A549 (cell line): Measurements from ENCODE around the gene ST8SIA5. TPM values are rescaled to one million over a fixed set of nuclear protein-coding genes. Genes with fewer than 3 reads are reported as not detected.

ENCODE experiments used
- ATAC-seq, 2 experiments: fragments of 200-7000 bp in 1 of 2; fragments of >200 bp in 1 of 2; cut with Nextera tagmentation in 1 of 2; cut with Tn5 transposase in 1 of 2; 3 replicates each; pipeline versions ENCODE4 v1.8.0 to v1.9.1; 2018 to 2020; ENCODE audit warnings: mild to moderate bottlenecking in 1 of 2, moderate library complexity in 1 of 2
- CTCF ChIA-PET: fragments of 300-600 bp; sonication (Branson Sonifier 250); formaldehyde crosslinking; extraction: SDS; loops from one replicate; lab custom pipeline; 2021; ENCODE audit warnings: antibody characterized with exemption, inconsistent platforms; lab: Yijun Ruan, JAX
- POLR2A ChIA-PET: fragments of 350-600 bp; formaldehyde crosslinking; extraction: SDS; loops from one replicate; lab custom pipeline; 2021; ENCODE audit warnings: antibody characterized with exemption, inconsistent platforms; lab: Yijun Ruan, JAX
- DNase-seq, 2 experiments: peaks; one replicate each; pipeline versions ENCODE4 v3.0.0 to v3.0.0-alpha.2; 2011 to 2016; ENCODE audit warnings: low read depth in 1 of 2, low spot score in 1 of 2
- FAIRE-seq: peaks from 2 replicates; lab custom pipeline; 2011; peaks lifted over from hg19 to GRCh38; lab: Jason Lieb, UNC
- H3K27ac ChIP-seq, 2 experiments: fragments of >200 bp; sonication (Bioruptor Twin); formaldehyde crosslinking; 3 replicates each; pipeline ENCODE4 v1.5.1; 2016 to 2017
- H3K4me1 ChIP-seq: fragments of >200 bp; sonication (Bioruptor Twin); formaldehyde crosslinking; 3 replicates; pipeline ENCODE4 v1.6.1; 2016
- H3K4me2 ChIP-seq: fragments of >200 bp; sonication (Bioruptor Twin); formaldehyde crosslinking; 3 replicates; pipeline ENCODE4 v1.6.1; 2016
- H3K4me3 ChIP-seq: fragments of >200 bp; sonication (Bioruptor Twin); formaldehyde crosslinking; 3 replicates; pipeline ENCODE4 v1.5.1; 2016
- H3K9me3 ChIP-seq: fragments of >200 bp; sonication (Bioruptor Twin); formaldehyde crosslinking; 3 replicates; pipeline ENCODE4 v1.6.1; 2016
- BHLHE40 ChIP-seq: IDR thresholded peaks from 2 replicates; pipeline ENCODE4 v1.6.1; 2012; ENCODE audit warnings: low read depth, low read length, inconsistent platforms
- CBX8 ChIP-seq: fragments of 200-600 bp; sonication (generic); IDR thresholded peaks from 2 replicates; pipeline ENCODE4 v1.6.1; 2016
- EHF ChIP-seq: fragments of 250-450 bp; sonication (Bioruptor Pico); IDR thresholded peaks from 2 replicates; pipeline ENCODE4 v1.5.0; 2020; ENCODE audit warnings: mild to moderate bottlenecking
- EP300 ChIP-seq, 2 experiments: fragments of >200 bp; sonication (Bioruptor Twin); formaldehyde crosslinking; IDR thresholded peaks; 2 replicates in 1 of 2; 3 replicates in 1 of 2; pipeline ENCODE4 v1.6.1; 2016 to 2017
- FOSB ChIP-seq: fragments of 250-450 bp; sonication (Bioruptor Pico); IDR thresholded peaks from 2 replicates; pipeline ENCODE4 v1.5.0; 2020; ENCODE audit warnings: mild to moderate bottlenecking, moderate library complexity
- FOSL2 ChIP-seq, 2 experiments: fragments of 450-650 bp in 1 of 2; fragments of >200 bp in 1 of 2; sonication (Bioruptor Twin) in 1 of 2; formaldehyde crosslinking; IDR thresholded peaks; 2 replicates each; pipeline versions ENCODE4 v1.5.0 to v1.6.1; 2016 to 2020; ENCODE audit warnings: mild to moderate bottlenecking in 1 of 2, moderate library complexity in 1 of 2
- FOXS1 ChIP-seq: fragments of 250-450 bp; sonication (Bioruptor Pico); IDR thresholded peaks from 2 replicates; pipeline ENCODE4 v1.5.0; 2020; ENCODE audit warnings: mild to moderate bottlenecking, moderate library complexity
- GATA3 ChIP-seq: IDR thresholded peaks from 2 replicates; pipeline ENCODE4 v1.6.1; 2012; ENCODE audit warnings: borderline replicate concordance
- HES2 ChIP-seq: fragments of >200 bp; sonication (Bioruptor Twin); formaldehyde crosslinking; IDR thresholded peaks from 2 replicates; pipeline ENCODE4 v1.6.1; 2016
- HOXA7 ChIP-seq: fragments of 250-450 bp; sonication (Bioruptor Pico); IDR thresholded peaks from 2 replicates; pipeline ENCODE4 v1.5.0; 2020; ENCODE audit warnings: mild to moderate bottlenecking, moderate library complexity
- HOXB13 ChIP-seq: fragments of 250-450 bp; sonication (Bioruptor Pico); IDR thresholded peaks from 2 replicates; pipeline ENCODE4 v1.5.0; 2020; ENCODE audit warnings: low read depth, mild to moderate bottlenecking, moderate library complexity
- JUN ChIP-seq, 2 experiments: fragments of >200 bp; sonication (Bioruptor Twin); formaldehyde crosslinking; IDR thresholded peaks; 2 replicates in 1 of 2; 3 replicates in 1 of 2; pipeline ENCODE4 v1.6.1; 2016 to 2017
- JUNB ChIP-seq: fragments of >200 bp; sonication (Bioruptor Twin); formaldehyde crosslinking; IDR thresholded peaks from 2 replicates; pipeline ENCODE4 v1.6.1; 2016
- KDM1A ChIP-seq: fragments of 200-600 bp; sonication (generic); IDR thresholded peaks from 2 replicates; pipeline ENCODE4 v1.6.1; 2016; ENCODE audit warnings: low read depth, mild to moderate bottlenecking
- KDM5A ChIP-seq: fragments of 200-600 bp; sonication (generic); IDR thresholded peaks from 2 replicates; pipeline ENCODE4 v1.6.1; 2016; ENCODE audit warnings: antibody characterized with exemption, mild to moderate bottlenecking
- MAFK ChIP-seq: fragments of 450-650 bp; IDR thresholded peaks from 2 replicates; pipeline ENCODE4 v1.6.1; 2014; ENCODE audit not compliant: partially characterized antibody
- NFE2L2 ChIP-seq: fragments of 150-350 bp; conservative IDR thresholded peaks from 2 replicates; pipeline ENCODE4 v1.6.1; 2014; ENCODE audit warnings: low read length
- NPAS2 ChIP-seq: fragments of 250-450 bp; sonication (Bioruptor Pico); IDR thresholded peaks from 2 replicates; pipeline ENCODE4 v1.8.0; 2022; ENCODE audit warnings: mild to moderate bottlenecking, moderate library complexity, borderline replicate concordance
- NR3C1 ChIP-seq: fragments of >200 bp; sonication (Bioruptor Twin); formaldehyde crosslinking; IDR thresholded peaks from 3 replicates; pipeline ENCODE4 v1.6.1; 2017
- RAD21 ChIP-seq, 2 experiments: fragments of >200 bp in 1 of 2; sonication (Bioruptor Twin) in 1 of 2; formaldehyde crosslinking in 1 of 2; IDR thresholded peaks in 1 of 2; conservative IDR thresholded peaks in 1 of 2; 2 replicates in 1 of 2; 3 replicates in 1 of 2; pipeline ENCODE4 v1.6.1; 2012 to 2018; ENCODE audit warnings: inconsistent platforms in 1 of 2
- RCOR1 ChIP-seq: fragments of 150-350 bp; IDR thresholded peaks from 2 replicates; pipeline ENCODE4 v1.6.1; 2014; ENCODE audit warnings: antibody characterized with exemption, low read length, low read depth
- REST ChIP-seq: fragments of 200-600 bp; sonication (generic); IDR thresholded peaks from 2 replicates; pipeline ENCODE4 v1.6.1; 2016; ENCODE audit warnings: antibody characterized with exemption, mild to moderate bottlenecking, moderate library complexity
- RNF2 ChIP-seq: fragments of 200-600 bp; sonication (generic); IDR thresholded peaks from 2 replicates; pipeline ENCODE4 v1.6.1; 2016; ENCODE audit warnings: low read depth, mild to moderate bottlenecking, antibody characterized with exemption, moderate library complexity, borderline replicate concordance
- SMC3 ChIP-seq: fragments of >200 bp; sonication (Bioruptor Twin); formaldehyde crosslinking; IDR thresholded peaks from 3 replicates; pipeline ENCODE4 v1.6.1; 2018; ENCODE audit warnings: inconsistent platforms
- SREBF2 ChIP-seq: fragments of 450-650 bp; IDR thresholded peaks from 2 replicates; pipeline ENCODE4 v1.6.1; 2014; ENCODE audit warnings: mild to moderate bottlenecking, moderate library complexity
- TFCP2L1 ChIP-seq: fragments of 250-450 bp; sonication (Bioruptor Pico); IDR thresholded peaks from 2 replicates; pipeline ENCODE4 v1.5.0; 2021; ENCODE audit warnings: mild to moderate bottlenecking
- TP53 ChIP-seq: fragments of 250-450 bp; sonication (Bioruptor Pico); IDR thresholded peaks from 2 replicates; pipeline ENCODE4 v1.5.0; 2021; ENCODE audit warnings: mild to moderate bottlenecking, moderate library complexity
- ZC3H11A ChIP-seq: fragments of 450-650 bp; IDR thresholded peaks from 2 replicates; pipeline ENCODE4 v1.6.1; 2014; ENCODE audit warnings: antibody characterized with exemption, mild to moderate bottlenecking
- ZFP36 ChIP-seq: fragments of 450-650 bp; IDR thresholded peaks from 2 replicates; pipeline ENCODE4 v1.6.1; 2014; ENCODE audit warnings: borderline replicate concordance; ENCODE audit not compliant: partially characterized antibody
- ZNF302 ChIP-seq: fragments of 250-450 bp; sonication (Bioruptor Pico); IDR thresholded peaks from 2 replicates; pipeline ENCODE4 v1.9.0; 2021; ENCODE audit warnings: inconsistent platforms, mild to moderate bottlenecking, moderate library complexity
- WGBS: methylation state at CpG from one replicate; pipeline ENCODE4 v1.1.6; 2017; ENCODE audit errors: missing lambda C conversion rate; 5-methylcytosine and 5-hydroxymethylcytosine counted together
- polyA plus RNA-seq, 4 experiments: library from polyadenylated mRNA; depleted of rRNA in 3 of 4; stranded (reverse); fragments of >200 nt; fragmentation: RNase III in 1 of 4; extraction: RNeasy Plus Mini Kit Qiagen cat#74134 plus additional on column Dnase treatment in 1 of 4; gene quantifications; 2 replicates in 3 of 4; 3 replicates in 1 of 4; pipeline ENCODE4 v1.2.3, GENCODE V29; 2011 to 2017
- TF ChIP-seq, protein P1 (sequence below): fragments of 450-650 bp; IDR thresholded peaks from 2 replicates; pipeline ENCODE4 v1.6.1; 2014; ENCODE audit warnings: antibody characterized with exemption
- TF ChIP-seq, protein P2 (sequence below): IDR thresholded peaks from 2 replicates; pipeline ENCODE4 v1.6.1; 2012; ENCODE audit warnings: low read depth, borderline replicate concordance
- TF ChIP-seq, protein P3 (sequence below): fragments of 150-350 bp; IDR thresholded peaks from 2 replicates; pipeline ENCODE4 v1.6.1; 2014; ENCODE audit warnings: low read depth, mild to moderate bottlenecking, low read length

The ST8SIA5 gene
- polyA plus RNA-seq, 2 of the 4 experiments (the other 2 are of a cell fraction) = not detected

GRCh38 chr18:46706968-46707367 lies 49.9 kb downstream of the ST8SIA5 start:
- ChIA-PET CTCF (no interaction called here), POLR2A (no interaction called here)
- Histone ChIP-seq H3K4me3 (no peak overlapping the region), H3K27ac (no peak overlapping the region), H3K9me3 (no peaks in the 10 kb centered on the region), H3K4me2 (no peak overlapping the region), H3K4me1 (no peaks in the 10 kb centered on the region)
- no peak for FAIRE-seq
- TF ChIP-seq RNF2 (no peak), TP53 (CRISPR knock-in tag) (no peak), MAFK (no peak), TFCP2L1 (CRISPR knock-in tag) (no peak), BHLHE40 (no peak), EHF (CRISPR knock-in tag) (no peak), HES2 (no peak), REST (no peak), JUN (IDR thresholded peaks at IDR 0.05) (no peak), ZC3H11A (no peak), FOSL2 (IDR thresholded peaks at IDR 0.05) (no peak), FOSL2 (CRISPR knock-in tag; IDR thresholded peaks at IDR 0.05) (no peak), KDM5A (no peak), NFE2L2 (no peak), RAD21 (conservative IDR thresholded peaks at IDR 0.05 in 1 of 2, IDR thresholded peaks at IDR 0.05 in 1 of 2) (no peak), NPAS2 (CRISPR knock-in tag) (no peak), CBX8 (no peak)
- TF ChIP-seq, protein P1, sequence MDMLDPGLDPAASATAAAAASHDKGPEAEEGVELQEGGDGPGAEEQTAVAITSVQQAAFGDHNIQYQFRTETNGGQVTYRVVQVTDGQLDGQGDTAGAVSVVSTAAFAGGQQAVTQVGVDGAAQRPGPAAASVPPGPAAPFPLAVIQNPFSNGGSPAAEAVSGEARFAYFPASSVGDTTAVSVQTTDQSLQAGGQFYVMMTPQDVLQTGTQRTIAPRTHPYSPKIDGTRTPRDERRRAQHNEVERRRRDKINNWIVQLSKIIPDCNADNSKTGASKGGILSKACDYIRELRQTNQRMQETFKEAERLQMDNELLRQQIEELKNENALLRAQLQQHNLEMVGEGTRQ = no peak
- TF ChIP-seq, protein P2, sequence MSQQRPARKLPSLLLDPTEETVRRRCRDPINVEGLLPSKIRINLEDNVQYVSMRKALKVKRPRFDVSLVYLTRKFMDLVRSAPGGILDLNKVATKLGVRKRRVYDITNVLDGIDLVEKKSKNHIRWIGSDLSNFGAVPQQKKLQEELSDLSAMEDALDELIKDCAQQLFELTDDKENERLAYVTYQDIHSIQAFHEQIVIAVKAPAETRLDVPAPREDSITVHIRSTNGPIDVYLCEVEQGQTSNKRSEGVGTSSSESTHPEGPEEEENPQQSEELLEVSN = no peak
- TF ChIP-seq, protein P3, sequence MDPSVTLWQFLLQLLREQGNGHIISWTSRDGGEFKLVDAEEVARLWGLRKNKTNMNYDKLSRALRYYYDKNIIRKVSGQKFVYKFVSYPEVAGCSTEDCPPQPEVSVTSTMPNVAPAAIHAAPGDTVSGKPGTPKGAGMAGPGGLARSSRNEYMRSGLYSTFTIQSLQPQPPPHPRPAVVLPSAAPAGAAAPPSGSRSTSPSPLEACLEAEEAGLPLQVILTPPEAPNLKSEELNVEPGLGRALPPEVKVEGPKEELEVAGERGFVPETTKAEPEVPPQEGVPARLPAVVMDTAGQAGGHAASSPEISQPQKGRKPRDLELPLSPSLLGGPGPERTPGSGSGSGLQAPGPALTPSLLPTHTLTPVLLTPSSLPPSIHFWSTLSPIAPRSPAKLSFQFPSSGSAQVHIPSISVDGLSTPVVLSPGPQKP = no peak
- no peak for ATAC-seq
- 33% methylated on average over 3 of the region's 3 CpGs for WGBS
- no peak for DNase-seq

GRCh38 chr18:46705521-46705920 lies 51.3 kb downstream of the ST8SIA5 start:
- WGBS = 72% methylated on average over 2 of the region's 5 CpGs
- FAIRE-seq = no peak
- no peak for ATAC-seq
- H3K4me3 ChIP-seq = no peak overlapping the region
- POLR2A ChIA-PET = no interaction called here
- no peaks in the 10 kb centered on the region for H3K4me1 ChIP-seq
- no peak for DNase-seq
- H3K4me2 ChIP-seq = no peak overlapping the region
- no peak overlapping the region for H3K27ac ChIP-seq
- no peaks in the 10 kb centered on the region for H3K9me3 ChIP-seq
- CTCF ChIA-PET = no interaction called here
- TF ChIP-seq MAFK = no peak
- no peak for TF ChIP-seq SMC3
- no peak for TF ChIP-seq JUNB
- TF ChIP-seq EP300 (IDR thresholded peaks at IDR 0.05) = no peak
- no peak for TF ChIP-seq KDM1A
- no peak for TF ChIP-seq HOXA7 (CRISPR knock-in tag)
- no peak for TF ChIP-seq KDM5A
- no peak for TF ChIP-seq FOXS1 (CRISPR knock-in tag)
- no peak for TF ChIP-seq ZNF302 (CRISPR knock-in tag)
- no peak for TF ChIP-seq SREBF2
- no peak for TF ChIP-seq RCOR1
- TF ChIP-seq EHF (CRISPR knock-in tag) = no peak
- TF ChIP-seq, protein P1 = no peak
- no peak for TF ChIP-seq HES2
- TF ChIP-seq GATA3 = no peak
- no peak for TF ChIP-seq HOXB13 (CRISPR knock-in tag)
- no peak for TF ChIP-seq FOSB (CRISPR knock-in tag)
- TF ChIP-seq ZFP36 = no peak
- TF ChIP-seq NR3C1 = no peak
